ENCODE results near the gene DCTN5. TPM values are rescaled to one million over a fixed set of nuclear protein-coding genes. Genes with fewer than 3 reads are reported as not detected.

The DCTN5 gene
- total RNA-seq, 3 donors from 2014 or later (not counting 1 experiment from before 2014, with no cell fraction given) = 60.7 to 72.1 (median 65.8) TPM

GRCh38 chr16:23724096-23724784 is 83.0 kb downstream of the DCTN5 start:
- intact Hi-C loops (cut with micrococcal nuclease) = no loop called here
- Histone ChIP-seq H3K27me3 (ENCODE audit: control insufficient read depth, insufficient read depth, low read length) (no peaks in the 10 kb centered on the region), H3K4me1 (ENCODE audit: control insufficient read depth, insufficient read depth, low read length) (peaks cover 4% of the 10 kb centered on the region), H3K4me3 (ENCODE audit: low read length) (no peak overlapping the region), H3K9me3 (ENCODE audit: control insufficient read depth, insufficient read depth, low read length) (peaks cover 9% of the 10 kb centered on the region), H3K36me3 (ENCODE audit: control insufficient read depth, insufficient read depth, low read length) (no peaks in the 10 kb centered on the region), H3K27ac (ENCODE audit: low read length) (no peak overlapping the region)
- no peak overlapping the region for H3K4me3 Mint-ChIP-seq
- no peak for TF ChIP-seq CTCF (IDR thresholded peaks at IDR 0.05)
- peaks cover 0 to 5% of the 10 kb centered on the region in 2 donors for H3K9me3 Mint-ChIP-seq
- H3K27ac Mint-ChIP-seq = no peak overlapping the region
- 85% methylated on average over 4 of the region's 8 CpGs for WGBS (ENCODE audit: insufficient coverage)
- H3K36me3 Mint-ChIP-seq = peaks cover 11% of the 10 kb centered on the region
- DNase-seq = no peak
- no peak for ATAC-seq
- H3K4me1 Mint-ChIP-seq = peaks cover 5% of the 10 kb centered on the region in 2 donors
- H3K27me3 Mint-ChIP-seq (ENCODE audit: low read depth in 2 of 2) = peaks cover 7 to 14% of the 10 kb centered on the region in 2 donors

- WGBS (ENCODE audit: insufficient coverage) = no CpG with 5 or more reads among the region's 3 CpGs
- ATAC-seq = no peak
- no peak for DNase-seq
Measured at GRCh38 chr16:23724785-23725131, 83.5 kb downstream of the DCTN5 start.

GRCh38 chr16:23726710-23727109 is 85.4 kb downstream of the DCTN5 start:
- Histone ChIP-seq H3K4me3 (ENCODE audit: low read length) (no peak overlapping the region), H3K9me3 (ENCODE audit: control insufficient read depth, insufficient read depth, low read length) (peaks cover 9% of the 10 kb centered on the region), H3K4me1 (ENCODE audit: control insufficient read depth, insufficient read depth, low read length) (peaks cover 4% of the 10 kb centered on the region), H3K36me3 (ENCODE audit: control insufficient read depth, insufficient read depth, low read length) (no peaks in the 10 kb centered on the region), H3K27ac (ENCODE audit: low read length) (no peak overlapping the region), H3K27me3 (ENCODE audit: control insufficient read depth, insufficient read depth, low read length) (no peaks in the 10 kb centered on the region)
- Mint-ChIP-seq H3K27ac (no peak overlapping the region), H3K4me1 (peaks cover 5% of the 10 kb centered on the region in 2 donors), H3K4me3 (no peak overlapping the region), H3K27me3 (ENCODE audit: low read depth in 2 of 2) (peaks cover 7 to 22% of the 10 kb centered on the region in 2 donors), H3K9me3 (peaks cover 0 to 5% of the 10 kb centered on the region in 2 donors), H3K36me3 (peaks cover 11% of the 10 kb centered on the region)
- intact Hi-C loops (cut with micrococcal nuclease) = no loop called here
- DNase-seq (no peak), ATAC-seq (no peak)
- WGBS (ENCODE audit: insufficient coverage) = 83% methylated on average over 3 of the region's 3 CpGs
- TF ChIP-seq CTCF (IDR thresholded peaks at IDR 0.05) = no peak

More at GRCh38 chr16:23724785-23725131, 83.5 kb downstream of the DCTN5 start:
- no peaks in the 10 kb centered on the region for H3K27me3 ChIP-seq (ENCODE audit: control insufficient read depth, insufficient read depth, low read length)
- no peak overlapping the region for H3K27ac Mint-ChIP-seq
- peaks cover 4% of the 10 kb centered on the region for H3K4me1 ChIP-seq (ENCODE audit: control insufficient read depth, insufficient read depth, low read length)
- TF ChIP-seq CTCF (IDR thresholded peaks at IDR 0.05) = no peak
- intact Hi-C loops (cut with micrococcal nuclease) = no loop called here
- H3K9me3 ChIP-seq (ENCODE audit: control insufficient read depth, insufficient read depth, low read length) = peaks cover 9% of the 10 kb centered on the region
- no peak overlapping the region for H3K4me3 Mint-ChIP-seq
- H3K9me3 Mint-ChIP-seq = peaks cover 0 to 5% of the 10 kb centered on the region in 2 donors
- H3K36me3 ChIP-seq (ENCODE audit: control insufficient read depth, insufficient read depth, low read length) = no peaks in the 10 kb centered on the region
- peaks cover 7 to 17% of the 10 kb centered on the region in 2 donors for H3K27me3 Mint-ChIP-seq (ENCODE audit: low read depth in 2 of 2)
- H3K4me3 ChIP-seq (ENCODE audit: low read length) = no peak overlapping the region
- no peak overlapping the region for H3K27ac ChIP-seq (ENCODE audit: low read length)
- H3K36me3 Mint-ChIP-seq = peaks cover 11% of the 10 kb centered on the region
- H3K4me1 Mint-ChIP-seq = peaks cover 5% of the 10 kb centered on the region in 2 donors

Other genes with a start within 250 kb of the DCTN5 start
- 10 to 100 TPM; 18.4 to 26.6 (median 20.3) TPM for gene COG7, start 188.3 kb upstream of the DCTN5 start, total RNA-seq
- 100 to 1,000 TPM; 129 to 134 (median 131) TPM for gene GGA2, start 131.0 kb upstream of the DCTN5 start, total RNA-seq
- 10 to 100 TPM; 12.1 to 14.2 (median 12.4) TPM for gene EARS2, start 84.1 kb upstream of the DCTN5 start, total RNA-seq
- gene UBFD1, start 83.7 kb upstream of the DCTN5 start, total RNA-seq = 10 to 100 TPM; 51.4 to 65.8 (median 63.6) TPM
- 10 to 100 TPM; 27.3 to 30.5 (median 28.3) TPM for gene NDUFAB1, start 45.1 kb upstream of the DCTN5 start, total RNA-seq
- 10 to 100 TPM; 10.7 to 12.8 (median 10.9) TPM for gene PALB2, start 156 bp upstream of the DCTN5 start, total RNA-seq
- 1 to 10 TPM in 2 of 3 donors, under 1 TPM in 1; 0.66 to 2.9 (median 1.7) TPM for gene PLK1, start 37.4 kb downstream of the DCTN5 start, total RNA-seq
- gene ERN2, start 71.8 kb downstream of the DCTN5 start, total RNA-seq = not detected
- gene CHP2, start 113.6 kb downstream of the DCTN5 start, total RNA-seq = not detected
- gene PRKCB, start 194.5 kb downstream of the DCTN5 start, total RNA-seq = 100 to 1,000 TPM; 182 to 222 (median 183) TPM

Data from natural killer cell (primary cell).